Stimulated activated CD8-positive, alpha-beta memory T cell treated with anti-CD3 and anti-CD28 coated beads, Interleukin-2, amount 100 ng/mL, for 1 hour (primary cell): ENCODE measurements around the gene TRIM28.
"Not testable (repeated sequence)": the region's sequence is repeated elsewhere in the genome, so short reads cannot be mapped to it uniquely, and the experiment has no call there.

ENCODE experiments used
- DNase-seq, 2 donors: peaks; one replicate each; pipeline ENCODE4 v3.0.0-alpha.2; 2020; ENCODE audit warnings: low read depth in 2 of 2

TRIM28 gene

GRCh38 chr19:58561373-58562121 lies 17.7 kb downstream of the TRIM28 start:
- DNase-seq: no peak

GRCh38 chr19:58562122-58563033 lies 18.5 kb downstream of the TRIM28 start:
- DNase-seq: no peak

GRCh38 chr19:58563034-58563573 lies 19.2 kb downstream of the TRIM28 start:
- DNase-seq: no peak

GRCh38 chr19:58563823-58564222 lies 20.0 kb downstream of the TRIM28 start:
- no peak for DNase-seq

GRCh38 chr19:58566989-58567388 lies 23.1 kb downstream of the TRIM28 start:
- DNase-seq: no peak

GRCh38 chr19:58568453-58569130 lies 24.7 kb downstream of the TRIM28 start:
- no peak for DNase-seq

GRCh38 chr19:58569191-58569942 lies 25.5 kb downstream of the TRIM28 start:
- DNase-seq: no peak

- no peak for DNase-seq
These were observed 26.2 kb downstream of the TRIM28 start for GRCh38 chr19:58569943-58570670.

- DNase-seq: no peak
These were observed 27.1 kb downstream of the TRIM28 start for GRCh38 chr19:58570770-58571574.

- DNase-seq: no peak
These were observed 27.7 kb downstream of the TRIM28 start for GRCh38 chr19:58571575-58571947.

GRCh38 chr19:58572026-58572817 lies 28.4 kb downstream of the TRIM28 start:
- DNase-seq: no peak

GRCh38 chr19:58572818-58573657 lies 29.2 kb downstream of the TRIM28 start, which contains the start of gene MZF1:
Gene MZF1, minus strand, starts transcription at chr19:58573335. Its CDS starts 1,946 bp downstream, at chr19:58571389.
- peak; percentile 99 to 100 for DNase-seq

- DNase-seq: no peak
These were observed 29.8 kb downstream of the TRIM28 start for GRCh38 chr19:58573658-58574164.

GRCh38 chr19:58575183-58576041 lies 31.5 kb downstream of the TRIM28 start:
- peak in 1 of 2 donors; percentile 55 for DNase-seq

- DNase-seq: not testable (repeated sequence)
These were observed 33.7 kb downstream of the TRIM28 start for GRCh38 chr19:58577581-58577980.
